GM12874 (cell line): Measurements from ENCODE around the gene GPS2.

Experiments
- TF ChIP-seq, protein P1 (sequence below): IDR thresholded peaks from 2 replicates; pipeline ENCODE4 v1.5.1; 2011; ENCODE audit warnings: low read depth, mild to moderate bottlenecking, control low read depth, low read length, moderate library complexity; ENCODE audit not compliant: insufficient read depth

Gene GPS2

DNA sequence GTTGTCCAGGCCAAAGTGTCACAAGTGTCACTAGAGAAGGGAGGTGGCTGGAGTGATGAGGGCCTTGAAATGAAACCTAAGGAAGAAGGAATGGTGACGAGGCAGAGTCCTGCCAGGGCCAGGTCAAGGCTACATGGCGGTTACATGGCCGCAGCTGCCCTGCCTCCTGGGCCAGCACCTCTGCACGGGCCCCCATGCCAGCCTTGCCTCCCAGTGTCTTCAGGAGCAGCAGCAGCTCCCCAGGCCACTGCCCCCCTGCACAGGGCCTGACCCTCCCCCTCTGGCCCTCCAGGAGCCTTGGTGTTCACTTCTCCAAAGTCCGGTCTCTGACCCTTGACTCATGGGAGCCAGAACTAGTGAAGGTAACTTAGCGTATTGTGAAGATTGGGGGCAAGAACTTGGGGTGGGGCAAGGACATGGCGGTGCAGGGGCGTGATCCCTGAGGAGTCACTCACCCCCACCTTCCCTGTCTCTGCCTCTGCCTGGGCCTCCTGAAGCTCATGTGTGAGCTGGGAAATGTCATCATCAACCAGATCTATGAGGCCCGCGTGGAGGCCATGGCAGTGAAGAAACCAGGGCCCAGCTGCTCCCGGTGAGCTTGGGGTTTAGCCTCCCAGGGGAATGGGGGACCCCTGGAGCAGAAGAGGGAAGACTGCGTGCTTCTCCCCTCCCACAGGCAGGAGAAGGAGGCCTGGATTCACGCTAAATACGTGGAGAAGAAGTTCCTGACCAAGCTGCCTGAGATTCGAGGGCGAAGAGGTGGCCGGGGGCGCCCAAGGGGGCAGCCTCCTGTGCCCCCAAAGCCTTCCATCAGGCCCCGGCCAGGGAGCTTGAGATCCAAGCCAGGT, 32.7 kb upstream of the GPS2 start:
- TF ChIP-seq, protein P1, sequence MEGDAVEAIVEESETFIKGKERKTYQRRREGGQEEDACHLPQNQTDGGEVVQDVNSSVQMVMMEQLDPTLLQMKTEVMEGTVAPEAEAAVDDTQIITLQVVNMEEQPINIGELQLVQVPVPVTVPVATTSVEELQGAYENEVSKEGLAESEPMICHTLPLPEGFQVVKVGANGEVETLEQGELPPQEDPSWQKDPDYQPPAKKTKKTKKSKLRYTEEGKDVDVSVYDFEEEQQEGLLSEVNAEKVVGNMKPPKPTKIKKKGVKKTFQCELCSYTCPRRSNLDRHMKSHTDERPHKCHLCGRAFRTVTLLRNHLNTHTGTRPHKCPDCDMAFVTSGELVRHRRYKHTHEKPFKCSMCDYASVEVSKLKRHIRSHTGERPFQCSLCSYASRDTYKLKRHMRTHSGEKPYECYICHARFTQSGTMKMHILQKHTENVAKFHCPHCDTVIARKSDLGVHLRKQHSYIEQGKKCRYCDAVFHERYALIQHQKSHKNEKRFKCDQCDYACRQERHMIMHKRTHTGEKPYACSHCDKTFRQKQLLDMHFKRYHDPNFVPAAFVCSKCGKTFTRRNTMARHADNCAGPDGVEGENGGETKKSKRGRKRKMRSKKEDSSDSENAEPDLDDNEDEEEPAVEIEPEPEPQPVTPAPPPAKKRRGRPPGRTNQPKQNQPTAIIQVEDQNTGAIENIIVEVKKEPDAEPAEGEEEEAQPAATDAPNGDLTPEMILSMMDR, result no peak

DNA sequence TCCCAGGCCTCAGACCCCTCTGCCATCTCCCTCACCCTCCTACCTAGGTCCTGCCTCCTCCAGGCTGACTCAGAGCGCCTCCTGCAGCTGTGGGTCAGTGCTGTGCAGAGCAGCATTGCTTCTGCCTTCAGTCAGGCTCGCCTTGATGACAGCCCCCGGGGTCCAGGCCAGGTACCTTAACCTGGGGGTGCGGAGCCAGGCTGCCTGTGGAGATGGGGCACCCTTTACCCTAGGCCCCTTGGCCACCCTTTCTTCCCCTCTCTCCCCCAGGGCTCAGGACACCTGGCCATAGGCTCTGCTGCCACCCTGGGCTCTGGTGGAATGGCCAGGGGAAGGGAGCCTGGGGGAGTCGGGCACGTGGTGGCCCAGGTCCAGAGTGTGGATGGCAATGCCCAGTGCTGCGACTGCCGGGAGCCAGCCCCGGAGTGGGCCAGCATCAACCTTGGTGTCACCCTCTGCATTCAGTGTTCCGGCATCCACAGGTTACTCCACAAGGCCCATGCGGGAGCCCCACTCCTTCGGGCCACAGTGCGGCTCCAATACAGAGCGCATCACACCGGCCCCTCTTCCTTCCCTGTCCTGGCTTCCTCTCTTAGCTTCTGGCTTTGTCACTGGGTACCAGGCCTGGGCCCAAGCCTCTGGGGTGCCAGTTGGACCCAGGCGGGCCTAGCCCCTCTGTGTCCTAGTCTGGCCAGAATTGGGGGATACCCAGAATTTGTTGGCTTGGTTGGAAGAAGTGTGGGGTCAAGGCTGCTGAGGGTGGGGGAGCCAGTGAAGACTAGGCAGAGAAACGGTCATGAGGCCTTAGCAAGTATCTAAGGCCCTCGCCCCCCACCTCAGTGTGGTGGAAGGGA, 31.8 kb upstream of the GPS2 start:
- TF ChIP-seq, protein P1, result no peak

DNA sequence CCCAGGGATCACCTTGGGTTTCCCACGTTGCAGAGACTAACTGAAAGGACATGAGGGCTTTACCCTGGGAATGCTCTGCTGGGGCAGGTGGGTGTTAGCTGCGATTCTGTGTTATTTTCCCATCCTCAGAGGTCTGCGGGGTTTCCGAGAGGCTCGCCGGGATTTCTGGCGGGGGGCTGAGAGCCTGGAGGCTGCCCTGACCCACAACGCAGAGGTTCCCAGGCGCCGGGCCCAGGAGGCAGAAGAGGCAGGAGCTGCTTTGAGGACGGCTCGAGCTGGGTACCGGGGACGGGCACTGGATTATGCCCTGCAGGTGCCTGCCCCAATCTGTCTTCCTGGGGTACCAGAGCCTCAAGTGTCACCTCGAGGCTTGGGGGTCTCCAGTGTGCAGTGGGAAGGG, 28.1 kb upstream of the GPS2 start:
- TF ChIP-seq, protein P1, result no peak

DNA sequence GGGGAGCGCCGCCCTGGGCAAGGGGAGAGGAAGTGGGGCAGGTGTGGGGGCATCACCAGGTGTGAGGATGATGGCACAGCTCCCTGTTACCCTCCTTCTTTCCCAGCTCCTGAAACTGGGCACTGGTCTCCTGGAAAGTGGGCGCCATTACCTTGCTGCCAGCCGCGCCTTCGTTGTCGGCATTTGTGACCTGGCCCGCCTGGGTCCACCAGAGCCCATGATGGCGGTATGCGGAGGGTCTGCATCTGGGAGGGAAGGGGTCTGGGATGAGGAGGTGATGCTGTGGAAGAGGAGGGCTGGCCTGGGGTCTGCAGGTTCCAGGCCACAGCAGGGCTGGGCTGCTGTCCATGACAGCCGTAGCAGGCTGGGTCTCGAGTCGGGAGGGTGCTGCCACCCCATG, 26.7 kb upstream of the GPS2 start:
- TF ChIP-seq, protein P1, result no peak

DNA sequence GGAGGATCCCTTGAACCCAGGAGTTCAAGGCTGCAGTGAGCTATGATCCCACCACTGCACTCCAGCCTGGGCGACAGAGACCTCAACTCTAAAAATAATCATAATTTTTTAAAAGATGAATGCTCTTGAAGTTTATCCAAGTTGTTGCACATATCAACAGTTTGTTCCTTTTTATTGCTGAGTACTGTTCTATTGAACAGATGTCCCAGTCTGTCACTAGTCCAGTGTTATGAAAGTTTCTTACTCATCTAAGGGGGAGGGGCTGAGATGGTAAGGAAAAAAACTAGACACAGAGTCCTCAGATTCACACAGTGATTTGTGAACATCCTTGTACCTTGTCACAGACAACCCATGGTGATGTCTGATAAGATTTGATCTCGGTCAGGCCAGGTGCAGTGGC, 25.0 kb upstream of the GPS2 start:
- TF ChIP-seq, protein P1, result no peak

DNA sequence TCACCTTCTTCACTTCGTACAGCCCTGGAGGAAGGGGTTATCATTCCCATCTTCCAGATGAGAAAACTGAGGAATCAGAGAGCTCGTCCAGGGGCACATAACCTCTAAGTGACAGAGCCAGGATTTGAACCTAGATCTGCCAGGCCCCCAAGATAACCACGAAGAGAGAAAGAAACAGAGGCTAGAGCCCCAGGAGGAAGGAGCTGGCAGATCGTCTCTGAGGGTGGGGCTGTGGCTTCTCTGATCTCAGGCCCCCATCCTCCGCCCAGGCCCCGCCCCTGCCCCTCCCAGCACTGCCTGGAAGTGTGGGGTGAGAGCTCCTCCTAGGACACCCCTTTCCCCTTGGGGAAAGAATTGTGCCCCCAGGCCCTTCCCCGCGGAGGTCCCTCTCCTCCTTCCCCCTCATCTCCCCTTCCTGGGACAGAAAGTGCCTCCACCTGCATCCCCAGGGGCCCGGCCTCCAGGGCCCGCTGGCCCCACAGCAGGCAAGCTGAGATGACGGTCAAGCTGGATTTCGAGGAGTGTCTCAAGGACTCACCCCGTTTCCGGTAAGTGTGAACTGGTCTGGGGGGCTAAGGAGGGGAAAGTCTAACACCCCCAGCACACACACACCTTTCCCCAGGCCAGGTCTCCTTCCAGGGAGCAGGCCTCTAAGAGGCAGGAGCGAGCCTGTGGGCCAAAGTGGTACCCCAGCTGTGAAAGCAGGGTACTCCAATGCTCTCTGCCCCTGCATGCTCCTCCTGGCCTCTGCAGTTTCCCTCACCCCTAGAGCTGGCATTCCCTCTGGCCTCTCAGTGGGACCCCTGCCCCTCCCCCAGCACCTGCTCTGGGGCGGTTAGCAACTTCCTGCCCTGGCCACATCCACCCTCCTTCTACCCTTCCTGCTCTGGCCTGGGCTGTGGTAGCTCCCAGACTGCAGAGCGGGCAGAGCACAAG, 21.3 kb upstream of the GPS2 start, which contains the start of gene ACAP1:
ACAP1 (plus strand) TSS at position 290 of the 936 bp plus-strand sequence; CDS start at position 496, 206 bp downstream.
- TF ChIP-seq, protein P1, result no peak
